Panc1 (cell line): ENCODE measurements around the gene LILRB4.

Experiments
- CTCF ChIP-seq: fragments of 450-650 bp; IDR thresholded peaks from 2 replicates; pipeline ENCODE4 v1.5.1; 2017; ENCODE audit warnings: mild to moderate bottlenecking
- SIN3A ChIP-seq: IDR thresholded peaks from 2 replicates; pipeline ENCODE4 v1.6.1; 2012; ENCODE audit warnings: low read depth, mild to moderate bottlenecking, low read length, moderate library complexity, borderline replicate concordance; ENCODE audit not compliant: insufficient read depth

GRCh38 chr19:54709212-54709948 is 46.6 kb downstream of the LILRB4 start:
- TF ChIP-seq CTCF (no peak), SIN3A (no peak)
